Left ventricle myocardium inferior (tissue), 1 donor: Measurements from ENCODE around the gene ALOXE3. TPM values are rescaled to one million over a fixed set of nuclear protein-coding genes. Genes with fewer than 3 reads are reported as not detected.

Source experiments
- DNase-seq: peaks from one replicate; pipeline ENCODE4 v3.0.0-alpha.2; 2020
- H3K27ac ChIP-seq: fragments of 200-600 bp; replicated peaks from 2 replicates; pipeline ENCODE4 v1.8.0; 2021
- H3K27me3 ChIP-seq: fragments of 200-600 bp; 2 replicates; pipeline ENCODE4 v1.8.0; 2021; ENCODE audit warnings: low read depth
- H3K36me3 ChIP-seq: fragments of 200-600 bp; 2 replicates; pipeline ENCODE4 v1.8.0; 2021
- H3K4me1 ChIP-seq: fragments of 200-600 bp; 2 replicates; pipeline ENCODE4 v1.8.0; 2021
- H3K4me3 ChIP-seq: fragments of 200-600 bp; 2 replicates; pipeline ENCODE4 v1.8.0; 2021; ENCODE audit warnings: mild to moderate bottlenecking, moderate library complexity
- H3K9me3 ChIP-seq: fragments of 200-600 bp; replicated peaks from 2 replicates; pipeline ENCODE4 v1.8.0; 2021
- intact Hi-C: fragments of 100-400 bp; cut with micrococcal nuclease; formaldehyde crosslinking; loops from one replicate; pipeline ENCODE4 v1.11.0; 2022
- total RNA-seq: library from RNA; stranded (reverse); fragmentation: NEBNext Ultra II Directional; extraction: Animal tissue kit (Norgen Biotek cat#: 25700); gene quantifications from one replicate; pipeline ENCODE4 v1.2.1, GENCODE V29; 2021
- TF ChIP-seq, protein P1 (sequence below): fragments of 200-600 bp; IDR thresholded peaks from 2 replicates; pipeline ENCODE4 v1.8.0; 2021; ENCODE audit warnings: antibody characterized with exemption, mild to moderate bottlenecking, borderline replicate concordance
- donor health status: DM: no; HTN: yes; CAD: no; lungs with severe emphysema.

Gene ALOXE3
- total RNA-seq, 1 donor from 2014 or later, result not detected

GRCh38 chr17:8153031-8153451, 34.7 kb upstream of the ALOXE3 start:
- H3K27me3 ChIP-seq, result no peaks in the 10 kb centered on the region
- peak overlapping the region; percentile 75 for H3K4me3 ChIP-seq
- peaks cover 69% of the 10 kb centered on the region for H3K4me1 ChIP-seq
- intact Hi-C loops, result no loop called here
- DNase-seq, result no peak
- H3K9me3 ChIP-seq, result no peaks in the 10 kb centered on the region
- TF ChIP-seq, protein P1, sequence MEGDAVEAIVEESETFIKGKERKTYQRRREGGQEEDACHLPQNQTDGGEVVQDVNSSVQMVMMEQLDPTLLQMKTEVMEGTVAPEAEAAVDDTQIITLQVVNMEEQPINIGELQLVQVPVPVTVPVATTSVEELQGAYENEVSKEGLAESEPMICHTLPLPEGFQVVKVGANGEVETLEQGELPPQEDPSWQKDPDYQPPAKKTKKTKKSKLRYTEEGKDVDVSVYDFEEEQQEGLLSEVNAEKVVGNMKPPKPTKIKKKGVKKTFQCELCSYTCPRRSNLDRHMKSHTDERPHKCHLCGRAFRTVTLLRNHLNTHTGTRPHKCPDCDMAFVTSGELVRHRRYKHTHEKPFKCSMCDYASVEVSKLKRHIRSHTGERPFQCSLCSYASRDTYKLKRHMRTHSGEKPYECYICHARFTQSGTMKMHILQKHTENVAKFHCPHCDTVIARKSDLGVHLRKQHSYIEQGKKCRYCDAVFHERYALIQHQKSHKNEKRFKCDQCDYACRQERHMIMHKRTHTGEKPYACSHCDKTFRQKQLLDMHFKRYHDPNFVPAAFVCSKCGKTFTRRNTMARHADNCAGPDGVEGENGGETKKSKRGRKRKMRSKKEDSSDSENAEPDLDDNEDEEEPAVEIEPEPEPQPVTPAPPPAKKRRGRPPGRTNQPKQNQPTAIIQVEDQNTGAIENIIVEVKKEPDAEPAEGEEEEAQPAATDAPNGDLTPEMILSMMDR, result no peak
- H3K27ac ChIP-seq, result peak overlapping the region; percentile 99
- peaks cover 33% of the 10 kb centered on the region for H3K36me3 ChIP-seq

- H3K27me3 ChIP-seq, result no peaks in the 10 kb centered on the region
- peak within 1 kb of the TSS; percentile 99 for H3K27ac ChIP-seq
- peak within 1 kb of the TSS; percentile 75 for H3K4me3 ChIP-seq
- H3K36me3 ChIP-seq, result peaks cover 41% of the 10 kb centered on the region
- H3K9me3 ChIP-seq, result no peaks in the 10 kb centered on the region
- DNase-seq, result peak; percentile 98
- TF ChIP-seq, protein P1, result no peak
- intact Hi-C loops, result no loop called here
- peaks cover 69% of the 10 kb centered on the region for H3K4me1 ChIP-seq
These were observed 33.9 kb upstream of the ALOXE3 start, which contains the start of gene PER1 for GRCh38 chr17:8152112-8152775. PER1 (minus strand) TSS chr17:8152404; CDS start chr17:8150706, 1,698 bp downstream.

- DNase-seq, result peak; percentile 96
- peaks cover 47% of the 10 kb centered on the region for H3K36me3 ChIP-seq
- no peaks in the 10 kb centered on the region for H3K9me3 ChIP-seq
- no peaks in the 10 kb centered on the region for H3K27me3 ChIP-seq
- intact Hi-C loops, result no loop called here
- H3K4me3 ChIP-seq, result peak overlapping the region; percentile 75
- TF ChIP-seq, protein P1, result no peak
- H3K27ac ChIP-seq, result peak overlapping the region; percentile 99
- H3K4me1 ChIP-seq, result peaks cover 70% of the 10 kb centered on the region
These were observed 33.4 kb upstream of the ALOXE3 start for GRCh38 chr17:8151641-8152111.

DNA sequence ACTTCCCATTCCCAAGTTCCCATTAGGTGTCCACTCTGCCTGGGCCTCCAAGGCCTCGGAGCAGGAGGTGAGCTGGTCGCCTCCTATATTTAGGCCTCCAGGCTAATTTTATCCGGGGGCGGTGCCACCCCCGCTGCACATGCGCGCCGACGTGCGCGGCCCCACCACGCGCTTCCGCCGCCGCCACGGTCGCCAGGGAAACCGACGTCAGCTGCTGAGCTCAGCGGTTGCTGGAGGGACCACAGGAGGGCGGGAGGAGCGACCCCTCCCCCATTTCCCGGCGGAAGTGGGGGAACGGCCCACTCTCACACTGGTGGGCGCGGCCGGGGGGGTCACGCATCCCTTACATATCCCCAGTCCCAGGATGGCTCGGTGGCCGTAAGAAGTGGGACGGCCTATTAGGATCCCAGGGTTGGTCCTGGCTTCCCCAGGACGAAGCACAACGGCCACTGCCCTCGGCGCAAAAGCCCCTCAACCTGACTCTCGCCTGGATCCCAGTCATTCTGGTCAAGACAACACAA, 32.9 kb upstream of the ALOXE3 start:
- Histone ChIP-seq H3K27me3 (no peaks in the 10 kb centered on the region), H3K27ac (peak overlapping the region; percentile 99), H3K4me3 (peak overlapping the region; percentile 75), H3K36me3 (peaks cover 52% of the 10 kb centered on the region), H3K4me1 (peaks cover 75% of the 10 kb centered on the region), H3K9me3 (no peaks in the 10 kb centered on the region)
- DNase-seq, result peak; percentile 93
- TF ChIP-seq, protein P1, result peak; percentile 21
- intact Hi-C loops, result no loop called here

DNA sequence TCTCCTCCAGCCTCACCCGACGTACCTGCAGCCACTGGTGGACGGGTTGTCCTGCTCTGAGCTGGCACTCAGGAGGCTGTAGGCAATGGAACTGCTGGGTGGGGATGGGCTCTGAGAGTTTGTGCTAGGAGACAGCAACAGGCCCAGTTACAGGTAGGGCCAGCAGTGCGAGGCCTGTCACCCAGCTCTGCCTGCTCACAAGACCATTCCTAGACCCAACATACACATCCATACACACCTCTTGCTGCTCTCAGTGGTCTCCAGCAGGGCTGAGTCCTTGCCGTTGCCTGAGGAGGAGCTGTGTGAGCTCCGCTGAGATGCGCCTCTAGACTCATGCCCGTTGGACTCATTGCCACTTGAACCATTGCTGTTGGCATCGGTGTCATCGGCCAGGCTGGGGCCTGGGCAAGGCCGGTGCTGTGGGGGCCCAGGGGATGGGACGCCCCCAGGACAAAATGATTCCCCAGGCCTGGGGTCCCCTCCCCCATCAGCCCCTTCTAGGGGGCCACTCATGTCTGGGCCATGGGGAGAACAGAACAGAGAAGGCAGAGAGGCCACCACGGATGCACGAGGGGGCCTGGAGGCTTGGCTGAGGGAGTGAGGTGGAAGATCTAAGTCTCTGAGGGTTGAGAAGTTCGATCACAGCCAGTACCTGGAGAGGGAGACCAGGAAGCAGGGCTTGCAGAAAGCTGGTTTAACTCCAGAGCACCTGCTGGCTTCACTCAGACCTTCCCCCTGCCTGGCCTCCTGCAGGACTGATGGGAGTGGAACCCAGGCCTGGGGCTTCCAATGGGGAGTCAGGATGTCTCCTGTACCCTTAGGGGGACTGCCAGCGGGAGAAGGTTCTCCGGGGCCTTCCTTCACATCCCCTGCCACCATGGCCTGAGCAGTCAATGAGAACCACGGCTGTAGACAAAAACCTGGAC, 32.1 kb upstream of the ALOXE3 start:
- H3K27ac ChIP-seq, result peak overlapping the region; percentile 99
- intact Hi-C loops, result no loop called here
- H3K4me1 ChIP-seq, result peaks cover 76% of the 10 kb centered on the region
- TF ChIP-seq, protein P1, result no peak
- H3K9me3 ChIP-seq, result no peaks in the 10 kb centered on the region
- peaks cover 59% of the 10 kb centered on the region for H3K36me3 ChIP-seq
- DNase-seq, result no peak
- H3K4me3 ChIP-seq, result peak overlapping the region; percentile 75
- no peaks in the 10 kb centered on the region for H3K27me3 ChIP-seq
